ENCODE measurements around the gene ZRANB3. TPM values are rescaled to one million over a fixed set of nuclear protein-coding genes. Genes with fewer than 3 reads are reported as not detected.

The ZRANB3 gene
- total and polyA plus RNA-seq, 10 of the 15 experiments (the other 5 are each of a cell fraction or from before 2014, with no cell fraction given): 5.6 to 11.4 (median 9.9) TPM

DNA sequence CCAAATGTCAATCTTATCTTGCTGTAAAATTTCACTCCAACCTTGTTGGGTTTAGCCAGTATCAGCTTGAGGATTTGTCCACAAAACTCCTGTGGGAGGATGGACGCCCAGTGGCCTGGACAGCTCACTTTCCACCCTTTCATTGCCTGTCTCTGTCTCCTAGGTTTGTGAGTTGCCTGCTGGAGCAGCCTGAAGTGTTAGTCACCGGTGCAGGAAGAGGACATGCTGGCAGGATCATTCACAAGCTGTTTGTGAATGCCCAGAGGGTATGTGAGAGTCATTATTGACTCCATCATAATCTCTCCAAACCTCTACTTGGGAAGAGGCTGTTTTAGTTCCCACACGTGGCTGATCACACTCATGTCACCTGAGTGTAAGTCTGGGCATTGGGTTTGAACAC, 366.6 kb downstream of the ZRANB3 start:
- no peak overlapping the region for H3K27ac ChIP-seq (ENCODE audit: control insufficient read depth, insufficient read depth)
- DNase-seq (ENCODE audit: low read depth, low spot score): no peak
- 100% methylated on average over 3 of the region's 3 CpGs for WGBS (ENCODE audit: insufficient coverage, insufficient replicate concordance, low lambda C conversion rate, missing lambda C conversion rate)
- no peaks in the 10 kb centered on the region for H3K27me3 ChIP-seq (replicated peaks in 1 of 2; ENCODE audit: control insufficient read depth in 2 of 2, insufficient read depth in 2 of 2, low read length in 1 of 2)
- no peak for FAIRE-seq
- no peaks in the 10 kb centered on the region for H3K9me3 ChIP-seq (replicated peaks; ENCODE audit: control insufficient read depth, insufficient read depth, low read length)
- no peak overlapping the region for H3K4me3 ChIP-seq
- ChIA-PET POLR2A (interaction anchor here (0.8 kb wide), 1 partner anchor 17 kb away, joined by 3 read pairs; no protein-coding TSS in a partner anchor), SMC1A (ENCODE audit: uncharacterized antibody, unreplicated experiment) (interaction anchor here (1.1 to 1.3 kb wide), 3 partner anchors 33 to 61 kb away, joined by 3 to 4 read pairs (median 3); no protein-coding TSS in a partner anchor), RAD21 (ENCODE audit: unreplicated experiment) (interaction anchor here (1.1 kb wide), 1 partner anchor 175 kb away, joined by 3 read pairs; no protein-coding TSS in a partner anchor), CTCF (no interaction called here)
- TF ChIP-seq, protein P1, sequence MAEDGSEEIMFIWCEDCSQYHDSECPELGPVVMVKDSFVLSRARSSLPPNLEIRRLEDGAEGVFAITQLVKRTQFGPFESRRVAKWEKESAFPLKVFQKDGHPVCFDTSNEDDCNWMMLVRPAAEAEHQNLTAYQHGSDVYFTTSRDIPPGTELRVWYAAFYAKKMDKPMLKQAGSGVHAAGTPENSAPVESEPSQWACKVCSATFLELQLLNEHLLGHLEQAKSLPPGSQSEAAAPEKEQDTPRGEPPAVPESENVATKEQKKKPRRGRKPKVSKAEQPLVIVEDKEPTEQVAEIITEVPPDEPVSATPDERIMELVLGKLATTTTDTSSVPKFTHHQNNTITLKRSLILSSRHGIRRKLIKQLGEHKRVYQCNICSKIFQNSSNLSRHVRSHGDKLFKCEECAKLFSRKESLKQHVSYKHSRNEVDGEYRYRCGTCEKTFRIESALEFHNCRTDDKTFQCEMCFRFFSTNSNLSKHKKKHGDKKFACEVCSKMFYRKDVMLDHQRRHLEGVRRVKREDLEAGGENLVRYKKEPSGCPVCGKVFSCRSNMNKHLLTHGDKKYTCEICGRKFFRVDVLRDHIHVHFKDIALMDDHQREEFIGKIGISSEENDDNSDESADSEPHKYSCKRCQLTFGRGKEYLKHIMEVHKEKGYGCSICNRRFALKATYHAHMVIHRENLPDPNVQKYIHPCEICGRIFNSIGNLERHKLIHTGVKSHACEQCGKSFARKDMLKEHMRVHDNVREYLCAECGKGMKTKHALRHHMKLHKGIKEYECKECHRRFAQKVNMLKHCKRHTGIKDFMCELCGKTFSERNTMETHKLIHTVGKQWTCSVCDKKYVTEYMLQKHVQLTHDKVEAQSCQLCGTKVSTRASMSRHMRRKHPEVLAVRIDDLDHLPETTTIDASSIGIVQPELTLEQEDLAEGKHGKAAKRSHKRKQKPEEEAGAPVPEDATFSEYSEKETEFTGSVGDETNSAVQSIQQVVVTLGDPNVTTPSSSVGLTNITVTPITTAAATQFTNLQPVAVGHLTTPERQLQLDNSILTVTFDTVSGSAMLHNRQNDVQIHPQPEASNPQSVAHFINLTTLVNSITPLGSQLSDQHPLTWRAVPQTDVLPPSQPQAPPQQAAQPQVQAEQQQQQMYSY (CRISPR knock-in tag; IDR thresholded peaks at IDR 0.05): no peak
- TF ChIP-seq POLR2AphosphoS5 (IDR thresholded peaks at IDR 0.05; ENCODE audit: low read length): no peak
- TF ChIP-seq BCL11A (IDR thresholded peaks at IDR 0.05; ENCODE audit: low read depth, low read length): no peak
- no peak for TF ChIP-seq MLLT1 (IDR thresholded peaks at IDR 0.05)
- TF ChIP-seq IKZF1 (conservative IDR thresholded peaks at IDR 0.05): no peak
- no peak for TF ChIP-seq ZNF217 (IDR thresholded peaks at IDR 0.05)
- no peak for TF ChIP-seq POLR2A (IDR thresholded peaks at IDR 0.05; ENCODE audit: low read depth, low read length)
- TF ChIP-seq ZNF622 (IDR thresholded peaks at IDR 0.05): no peak
- no peak for TF ChIP-seq TCF7 (IDR thresholded peaks at IDR 0.05; ENCODE audit: borderline replicate concordance)
- TF ChIP-seq EZH2 (IDR thresholded peaks at IDR 0.05; ENCODE audit: borderline replicate concordance, control insufficient read depth, low read depth, low read length): no peak
- TF ChIP-seq SMARCA5 (IDR thresholded peaks at IDR 0.05): no peak
- H3K9ac ChIP-seq (ENCODE audit: control insufficient read depth, insufficient read depth, low read length): no peak overlapping the region
- no TSS peak for BruUV-seq (replicated peaks)
- no peak overlapping the region for H3K4me2 ChIP-seq (ENCODE audit: control insufficient read depth, insufficient read depth)
- no peaks in the 10 kb centered on the region for H4K20me1 ChIP-seq (ENCODE audit: control insufficient read depth, insufficient read depth)
- peaks cover 5 to 25% of the 10 kb centered on the region in 2 experiments for H3K36me3 ChIP-seq (ENCODE audit: control insufficient read depth in 2 of 2, insufficient read depth in 2 of 2, low read length in 1 of 2)
- no peaks in the 10 kb centered on the region for H3K79me2 ChIP-seq (ENCODE audit: control insufficient read depth, insufficient read depth, low read length)
- in situ Hi-C loops (cut with MboI): no loop called here
- no peak for ATAC-seq
- intact Hi-C loops (cut with micrococcal nuclease; ENCODE audit: unreplicated experiment): no loop called here
- no peak overlapping the region for H2AFZ ChIP-seq (ENCODE audit: control insufficient read depth, low read depth, low read length)
- peaks cover 6% of the 10 kb centered on the region for H3K4me1 ChIP-seq (ENCODE audit: control insufficient read depth, insufficient read depth, low read length)

Data from GM12878 (cell line).